HG02943 (cell line): ENCODE results near the gene KLHL35.
"Not testable (repeated sequence)": the region's sequence is repeated elsewhere in the genome, so short reads cannot be mapped to it uniquely, and the experiment has no call there.

Experiments
- ATAC-seq: cut with Tn5 transposase; IDR thresholded peaks from one replicate; pipeline ENCODE4 v1.9.1; 2021; ENCODE audit warnings: mild to moderate bottlenecking, low read depth, moderate library complexity; ENCODE audit not compliant: unreplicated experiment

Gene KLHL35

GRCh38 chr11:75428281-75428724, 4.7 kb downstream of the KLHL35 start:
- no peak for ATAC-seq

DNA sequence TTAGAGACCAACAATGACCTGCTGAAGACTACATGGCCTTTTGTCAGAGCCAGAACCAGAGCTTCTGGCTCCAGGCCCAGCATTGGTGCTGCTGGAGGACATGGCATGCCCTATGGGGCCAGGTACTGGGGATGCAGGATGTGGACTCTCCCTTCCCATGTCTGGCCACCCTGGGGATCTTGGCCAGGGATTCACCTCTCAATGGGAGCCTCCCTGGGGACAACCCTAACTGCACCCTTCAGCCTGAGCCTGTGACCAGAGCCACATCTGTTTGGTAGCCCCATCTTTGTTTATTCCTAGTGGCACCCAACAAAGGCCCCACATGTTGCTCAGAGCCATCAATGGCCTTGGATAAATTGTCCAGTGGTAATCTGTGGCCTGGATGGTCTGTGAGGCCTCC, 5.8 kb downstream of the KLHL35 start:
- ATAC-seq: no peak

GRCh38 chr11:75426720-75427086, 6.3 kb downstream of the KLHL35 start:
- ATAC-seq: no peak

DNA sequence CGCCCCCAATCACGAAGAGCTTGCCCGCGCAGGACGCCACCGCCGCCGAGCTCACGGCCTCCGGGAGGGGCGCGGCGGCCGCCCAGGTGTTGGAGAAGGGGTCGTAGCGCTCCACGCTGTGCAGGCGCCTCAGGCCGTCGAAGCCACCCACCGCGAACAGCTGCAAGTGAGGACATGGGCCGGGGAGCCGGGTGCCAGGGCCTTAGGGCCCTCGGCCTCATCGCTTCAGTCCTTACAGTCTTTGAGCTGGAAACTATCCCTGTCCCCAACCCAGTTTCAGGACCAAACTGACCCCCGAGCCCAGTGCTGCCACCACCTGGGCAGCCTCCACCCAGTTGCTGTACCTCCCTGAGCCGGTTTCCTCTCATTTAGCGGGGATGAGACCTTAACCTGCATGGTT, 7.6 kb downstream of the KLHL35 start:
- ATAC-seq: no peak

- ATAC-seq: no peak
Measured at GRCh38 chr11:75424396-75424795, 8.6 kb downstream of the KLHL35 start.

DNA sequence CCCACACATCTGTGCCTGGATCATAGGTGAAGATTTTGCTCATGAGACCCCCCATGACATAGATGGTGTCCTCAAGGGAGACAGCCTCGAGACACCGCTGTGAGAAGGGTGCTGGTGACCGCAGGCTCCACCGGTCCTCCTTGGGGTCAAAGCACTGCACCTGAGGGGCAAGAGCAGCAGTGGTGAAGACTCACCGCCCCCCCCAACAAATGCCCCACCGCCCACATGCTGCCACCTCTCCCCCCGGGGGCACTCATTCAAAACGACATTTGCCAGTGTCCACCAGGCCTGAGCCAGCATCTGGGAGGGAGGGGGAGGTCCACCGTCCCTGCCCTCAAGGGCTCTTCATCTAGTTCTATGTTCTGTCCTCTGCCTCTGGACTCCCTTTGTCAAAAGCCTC, 9.3 kb downstream of the KLHL35 start:
- no peak for ATAC-seq

- no peak for ATAC-seq
Measured at GRCh38 chr11:75422248-75423231, 10.5 kb downstream of the KLHL35 start.

- no peak for ATAC-seq
Measured at GRCh38 chr11:75421902-75422247, 11.1 kb downstream of the KLHL35 start.

DNA sequence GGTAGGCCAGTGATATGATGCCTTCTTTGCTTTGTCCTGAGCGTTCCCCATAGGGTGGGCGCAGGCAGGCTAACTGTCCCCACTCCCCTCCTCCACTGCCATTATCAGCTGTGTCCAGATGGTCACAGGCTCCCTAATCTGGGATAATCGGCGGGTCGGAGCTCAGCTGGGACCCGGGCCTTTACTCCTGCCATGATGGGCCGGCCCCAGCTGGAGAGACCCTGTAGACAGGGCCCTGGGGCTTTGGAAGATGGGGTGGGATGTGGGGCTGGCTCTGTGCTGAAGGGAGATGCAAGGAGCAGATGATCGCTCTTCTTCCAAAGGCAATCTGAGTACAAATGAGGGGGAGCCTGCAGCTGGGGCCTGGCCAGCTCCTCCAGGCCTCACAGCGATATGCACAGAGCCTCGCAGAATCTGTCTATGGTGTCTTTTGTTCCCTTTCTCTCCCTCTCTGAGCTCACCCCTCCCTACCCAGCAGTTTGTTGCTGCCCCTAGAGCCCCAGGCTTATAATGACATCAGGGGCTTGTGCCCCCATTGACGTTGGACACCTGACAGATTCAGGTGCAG, 11.9 kb downstream of the KLHL35 start:
- ATAC-seq: no peak

DNA sequence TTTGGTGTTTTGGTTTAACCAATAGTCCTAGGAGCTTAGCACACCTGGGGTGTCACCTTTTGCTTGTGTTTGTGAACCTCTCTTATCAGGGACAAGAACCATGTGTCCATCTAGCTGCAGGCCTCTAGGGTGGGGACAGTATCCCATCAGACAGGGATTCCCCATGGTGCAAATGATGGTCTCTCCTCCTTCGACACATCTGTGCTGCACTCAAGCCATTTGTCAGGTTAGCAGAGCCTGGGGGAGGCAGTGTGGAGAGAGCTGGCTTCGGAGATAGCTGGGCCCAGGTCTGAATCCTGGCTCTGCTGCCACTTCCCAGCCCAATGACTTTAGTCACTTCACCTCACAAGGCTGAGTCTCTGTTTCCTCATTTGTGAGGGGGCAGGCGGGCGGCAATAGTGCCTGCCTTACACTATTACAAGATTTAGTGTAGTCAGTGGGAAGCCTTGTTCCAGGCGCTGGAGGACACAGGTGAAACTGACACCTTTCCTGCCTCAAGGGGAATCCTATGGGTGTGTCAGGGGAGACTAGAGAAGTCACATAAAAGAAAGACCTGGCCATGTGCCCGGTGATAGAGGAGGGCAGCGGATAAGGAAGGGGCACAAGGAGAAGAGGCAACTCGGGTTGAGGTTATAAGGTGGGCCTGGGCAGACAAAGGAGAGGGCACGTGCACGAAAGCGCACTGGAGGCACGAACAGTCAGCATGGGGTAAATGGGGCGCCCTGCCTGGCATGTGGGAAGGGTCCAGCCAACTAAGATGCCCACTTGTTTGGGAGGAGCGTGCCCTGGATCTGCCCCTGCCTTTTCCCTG, 12.6 kb downstream of the KLHL35 start:
- no peak for ATAC-seq

- no peak for ATAC-seq
Measured at GRCh38 chr11:75413864-75414263, 19.1 kb downstream of the KLHL35 start.

DNA sequence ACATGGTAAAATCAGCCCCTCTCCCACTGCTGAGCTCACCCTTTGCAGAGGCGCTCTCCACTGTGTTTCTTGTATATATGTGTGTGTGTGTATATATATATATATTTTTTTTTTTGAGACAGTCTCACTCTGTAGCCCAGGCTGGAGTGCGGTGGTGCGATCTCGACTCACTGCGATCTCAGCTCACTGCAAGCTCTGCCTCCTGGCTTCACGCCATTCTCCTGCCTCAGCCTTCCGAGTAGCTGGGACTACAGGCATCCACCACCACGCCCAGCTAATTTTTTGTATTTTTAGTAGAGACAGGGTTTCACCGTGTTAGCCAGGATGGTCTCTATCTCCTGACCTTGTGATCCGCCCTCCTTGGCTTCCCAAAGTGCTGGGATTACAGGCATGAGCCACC, 19.9 kb downstream of the KLHL35 start:
- not testable (repeated sequence) for ATAC-seq

- not testable (repeated sequence) for ATAC-seq
Measured at GRCh38 chr11:75409971-75410370, 23.0 kb downstream of the KLHL35 start.

DNA sequence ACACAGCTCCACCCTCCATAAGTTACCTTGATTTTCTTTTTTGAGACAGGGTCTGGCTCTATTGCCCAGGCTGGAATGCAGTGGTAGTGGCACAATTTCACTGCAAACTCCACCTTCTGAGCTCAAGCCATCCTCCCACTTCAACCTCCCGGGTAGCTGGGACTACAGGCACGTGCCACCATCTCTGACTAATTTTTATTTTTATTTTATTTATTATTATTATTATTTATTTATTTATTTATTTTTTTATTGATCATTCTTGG, 24.1 kb downstream of the KLHL35 start:
- ATAC-seq: no peak

DNA sequence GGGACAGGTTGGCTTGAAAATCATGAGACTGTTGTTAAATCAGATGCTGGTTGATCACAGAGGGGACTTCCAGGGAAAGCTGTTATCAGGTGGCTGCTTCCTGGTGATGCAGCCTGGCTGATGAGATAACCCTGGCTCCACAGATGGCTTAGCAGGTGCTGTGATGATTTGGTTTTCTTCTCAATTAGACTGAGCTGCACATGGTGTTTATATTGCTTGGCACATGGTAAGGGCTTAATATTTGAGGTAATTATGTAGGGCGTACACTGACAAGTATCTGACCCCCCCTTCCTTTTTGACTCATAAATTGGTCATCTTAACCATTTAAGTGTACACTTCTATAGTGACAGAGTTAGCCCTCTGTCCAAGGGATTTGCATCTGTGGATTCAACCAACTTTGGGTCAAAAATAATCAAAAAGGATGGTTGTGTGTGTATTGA, 26.6 kb downstream of the KLHL35 start:
- ATAC-seq: no peak

DNA sequence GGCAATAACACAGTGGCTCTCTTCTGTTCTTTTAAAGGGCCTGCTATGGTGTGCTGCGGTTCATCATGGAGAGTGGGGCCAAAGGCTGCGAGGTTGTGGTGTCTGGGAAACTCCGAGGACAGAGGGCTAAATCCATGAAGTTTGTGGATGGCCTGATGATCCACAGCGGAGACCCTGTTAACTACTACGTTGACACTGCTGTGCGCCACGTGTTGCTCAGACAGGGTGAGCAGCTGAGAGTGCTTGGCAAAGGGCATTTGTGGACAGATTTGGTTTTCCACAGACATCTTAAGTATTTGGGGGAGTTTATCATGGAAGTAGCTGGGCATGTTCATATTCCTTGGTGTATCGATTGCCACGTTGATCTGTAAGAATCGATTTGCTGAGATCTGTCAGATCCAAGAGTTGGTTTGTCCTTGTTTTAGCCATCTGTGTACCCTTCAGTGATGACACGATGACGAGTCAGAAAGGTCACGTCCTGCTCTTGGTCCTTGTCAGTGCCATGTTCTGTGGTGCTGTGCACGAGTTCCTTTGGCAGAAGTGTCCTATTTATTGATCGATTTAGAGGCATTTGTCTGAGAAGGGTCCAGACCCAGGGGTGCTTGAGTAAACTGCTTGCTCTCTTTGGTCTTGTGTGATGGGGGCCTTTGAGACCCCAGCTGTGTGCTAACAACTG, 28.9 kb downstream of the KLHL35 start:
- ATAC-seq: no peak

GRCh38 chr11:75403037-75403436, 30.0 kb downstream of the KLHL35 start:
- no peak for ATAC-seq

DNA sequence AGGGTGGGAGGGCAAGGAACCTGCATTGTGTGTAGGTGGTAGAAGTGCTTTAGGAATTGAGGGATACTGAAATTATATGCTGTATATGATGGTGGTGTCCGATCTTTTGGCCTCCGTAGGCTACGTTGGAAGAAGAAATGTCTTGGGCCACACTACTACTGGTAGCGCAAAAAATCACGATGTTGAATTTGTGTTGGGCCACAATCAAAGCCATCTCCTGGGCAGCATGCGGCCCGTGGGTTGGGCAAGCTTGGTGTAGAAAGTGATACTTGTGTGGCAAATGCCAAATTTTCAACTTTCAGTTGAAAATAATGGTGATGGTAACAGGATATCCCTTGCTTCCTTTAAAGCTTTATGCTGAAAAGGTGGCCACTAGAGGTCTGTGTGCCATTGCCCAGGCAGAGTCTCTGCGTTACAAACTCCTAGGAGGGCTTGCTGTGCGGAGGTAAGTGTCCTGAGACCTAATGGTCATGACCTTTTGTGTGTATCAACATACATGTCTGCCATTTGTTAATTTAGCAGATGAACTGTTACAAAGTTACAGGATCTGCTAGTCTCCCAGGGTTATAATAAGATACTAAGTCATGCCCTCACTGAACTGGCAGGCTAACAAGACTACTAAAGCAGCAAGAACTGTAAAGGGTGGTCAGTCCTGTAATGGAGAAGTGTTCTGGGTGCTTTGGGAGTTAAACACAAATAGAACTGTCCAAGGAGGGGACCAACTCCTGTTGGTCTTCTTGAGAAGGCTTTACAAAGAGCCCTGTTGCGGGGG, 30.8 kb downstream of the KLHL35 start:
- ATAC-seq: no peak

DNA sequence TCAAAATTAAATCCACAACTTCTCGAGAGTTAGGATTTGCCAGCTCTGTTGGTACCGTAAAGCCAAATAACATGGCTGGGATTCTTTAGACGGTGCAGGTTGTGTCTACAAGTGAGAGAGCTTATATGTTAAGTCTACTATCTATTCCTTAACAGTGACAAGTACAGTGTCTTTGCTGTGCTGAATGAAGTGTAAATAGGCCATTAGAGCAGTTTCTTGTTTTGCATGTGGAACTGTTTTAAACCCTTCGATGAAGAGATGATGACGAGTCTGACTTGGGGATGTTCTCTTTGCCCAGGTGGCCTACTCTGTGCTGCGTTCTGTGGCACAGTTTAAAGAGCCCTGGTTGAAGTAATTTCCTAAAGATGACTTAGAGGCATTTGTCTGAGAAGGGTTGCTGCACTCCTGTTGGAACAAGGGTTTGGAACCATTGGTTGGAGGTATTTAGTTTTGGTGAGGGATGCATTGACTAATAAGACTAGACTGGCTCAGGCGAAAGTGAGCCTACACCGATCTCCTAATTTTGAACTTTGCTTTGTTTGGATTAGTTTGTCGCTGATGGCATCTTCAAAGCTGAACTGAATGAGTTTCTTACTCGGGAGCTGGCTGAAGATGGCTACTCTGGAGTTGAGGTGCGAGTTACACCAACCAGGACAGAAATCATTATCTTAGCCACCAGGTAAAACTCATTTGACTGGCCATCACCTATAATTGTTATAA, 32.7 kb downstream of the KLHL35 start:
- no peak for ATAC-seq
